Germinal center (tissue), 1 donor: Measurements from ENCODE around the gene ABCB9.
"Not testable (repeated sequence)": the region's sequence is repeated elsewhere in the genome, so short reads cannot be mapped to it uniquely, and the experiment has no call there.

Source experiments
- DNase-seq: peaks from one replicate; pipeline ENCODE4 v3.0.0; 2012; ENCODE audit warnings: mixed read lengths, low spot score

Gene ABCB9

DNA sequence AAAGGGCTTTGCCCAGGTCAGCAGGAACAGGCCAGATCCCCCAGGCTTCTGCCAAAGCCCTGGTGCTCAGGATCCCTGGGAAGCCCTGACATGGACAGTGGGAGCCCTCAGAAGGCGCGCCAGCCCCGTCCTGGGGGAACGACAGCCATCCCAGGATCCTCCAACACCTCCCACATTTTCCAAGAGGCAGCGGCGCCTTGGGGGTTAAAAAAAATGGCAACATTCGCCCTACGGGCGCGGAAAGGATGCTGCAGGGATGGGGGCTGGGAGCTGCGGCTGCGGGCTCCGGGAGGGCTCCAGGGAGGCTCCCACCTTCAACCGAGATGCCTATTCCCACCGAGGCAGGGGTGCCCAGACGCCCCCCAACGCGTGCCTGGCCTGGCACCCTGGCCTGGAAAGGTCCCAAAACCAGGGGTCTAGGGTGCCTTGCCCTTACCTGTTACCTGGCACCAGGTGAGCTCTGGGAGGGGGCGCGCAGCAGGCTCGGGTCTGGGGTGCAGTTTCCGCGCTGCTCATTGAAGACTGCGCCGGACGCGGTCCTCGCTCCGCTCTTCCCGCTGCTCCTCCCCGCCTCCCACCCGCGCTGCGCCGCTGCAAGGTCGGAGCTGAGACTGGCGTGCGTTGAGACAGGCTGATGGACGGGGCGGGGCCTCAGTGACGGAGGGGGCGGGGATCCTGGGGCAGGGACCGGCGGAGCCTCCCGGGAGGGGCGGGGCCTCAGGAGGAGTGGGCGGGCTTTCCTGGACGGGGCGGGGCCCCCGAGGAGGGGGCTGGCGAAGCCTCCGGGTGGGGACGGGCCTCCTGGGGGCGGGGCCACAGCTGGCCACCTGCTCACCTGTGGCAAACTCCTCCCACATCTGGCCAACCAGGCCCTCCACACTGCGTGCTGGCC, at the start of gene ABCB9:
Gene ABCB9 (minus strand): TSS at position 613 of the 892 bp plus-strand sequence. CDS start 6,228 bp downstream, outside the sequence.
- DNase-seq = peak; percentile 97

DNA sequence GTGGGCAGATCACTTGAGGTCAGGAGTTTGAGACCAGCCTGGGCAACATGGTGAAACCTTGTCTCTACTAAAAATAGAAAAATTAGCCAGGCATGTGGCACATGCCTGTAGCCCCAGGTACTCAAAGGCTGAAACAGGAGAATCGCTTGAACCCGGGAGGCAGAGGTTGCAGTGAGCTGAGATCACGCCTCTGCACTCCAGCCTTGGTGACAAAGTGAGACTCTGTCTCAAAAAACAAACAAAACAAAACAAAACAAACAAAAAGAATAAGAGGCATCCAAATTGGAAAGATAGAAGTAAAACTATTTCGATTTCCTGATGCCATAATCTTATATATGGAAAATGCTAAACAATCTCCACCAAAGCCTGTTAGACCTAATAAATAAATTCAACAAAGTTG, 48.2 kb upstream of the ABCB9 start:
- DNase-seq = not testable (repeated sequence)

DNA sequence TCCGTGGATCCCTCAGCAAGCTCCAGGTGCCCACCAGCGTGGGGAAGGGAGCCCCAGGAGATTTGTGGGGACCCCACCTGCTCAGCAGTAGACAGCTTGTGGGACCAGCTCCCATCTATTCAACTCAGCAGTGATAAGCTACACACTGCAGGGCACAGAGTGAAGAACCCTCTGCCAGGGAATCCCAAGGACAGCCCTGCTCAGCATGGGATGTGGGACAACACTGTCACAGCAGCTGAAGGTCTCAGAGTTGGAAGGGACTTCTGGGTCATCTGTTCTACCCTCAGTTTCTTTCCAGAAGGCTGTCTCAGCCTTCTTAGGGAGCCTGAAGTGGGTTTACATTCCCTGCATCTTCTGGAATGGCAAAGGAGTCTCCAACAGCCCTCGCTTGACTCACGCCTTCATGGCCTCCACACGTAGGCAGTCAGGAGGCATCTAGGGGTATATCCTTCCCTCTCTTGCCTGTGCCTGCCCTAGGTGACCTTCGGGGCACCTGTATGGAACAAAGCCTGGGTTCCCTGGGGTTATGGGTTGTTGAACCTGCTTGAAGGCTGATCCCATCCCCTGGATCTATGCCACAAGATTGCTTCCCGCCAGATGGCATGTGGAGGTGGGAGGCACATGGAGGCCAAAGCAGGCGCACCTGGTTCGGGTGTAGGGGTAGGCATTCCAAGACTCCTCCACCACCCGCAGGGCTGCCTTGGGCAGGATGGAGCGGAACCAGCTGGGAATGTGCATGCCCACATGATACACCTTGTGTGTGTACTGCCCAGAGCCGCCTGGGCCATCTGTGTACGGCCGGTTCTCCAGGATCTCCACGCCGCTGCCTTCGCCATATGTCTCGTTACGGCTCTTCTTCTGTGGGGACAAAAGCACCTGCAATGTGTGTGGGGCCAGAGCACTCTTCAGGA, 47.2 kb upstream of the ABCB9 start:
- DNase-seq = no peak

DNA sequence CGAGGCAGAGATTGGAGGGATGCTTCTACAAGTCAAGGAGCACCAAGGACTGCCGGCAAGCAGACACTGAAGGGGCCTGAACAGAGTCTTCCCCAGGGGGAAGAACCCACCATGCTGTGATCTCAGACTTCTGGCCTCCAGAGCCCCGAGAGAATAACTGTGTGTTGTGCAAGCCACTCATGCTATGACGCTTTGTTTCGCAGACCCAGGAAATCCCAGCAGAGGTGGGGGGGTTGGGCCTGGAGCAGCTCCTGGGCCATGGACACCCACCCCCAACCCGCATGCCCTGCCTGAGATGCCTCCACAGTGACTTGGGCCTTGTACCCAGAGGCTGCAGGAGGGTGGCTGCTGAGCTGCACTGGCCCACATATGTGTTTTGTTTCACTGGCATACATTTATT, 45.4 kb upstream of the ABCB9 start:
- DNase-seq = no peak

DNA sequence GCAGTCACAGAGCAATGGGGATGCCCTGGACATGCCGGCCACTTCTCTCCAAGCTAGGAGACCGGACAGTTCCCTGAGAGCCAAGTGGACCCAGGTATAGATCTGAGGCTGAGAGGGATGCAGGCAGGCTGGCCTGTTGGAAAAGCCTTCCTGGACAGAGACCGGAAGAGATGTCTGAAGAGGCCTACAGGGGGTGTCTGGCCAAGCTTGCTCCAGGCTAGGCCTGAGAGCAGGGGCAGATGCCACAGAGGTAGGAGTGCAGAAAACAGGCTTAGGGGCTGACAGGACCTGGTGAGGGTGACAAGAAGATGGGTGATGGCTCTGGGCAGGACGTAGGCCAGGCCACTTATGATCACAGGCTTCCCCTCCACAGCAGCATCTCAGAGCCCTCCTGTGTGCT, 44.4 kb upstream of the ABCB9 start:
- DNase-seq = no peak

DNA sequence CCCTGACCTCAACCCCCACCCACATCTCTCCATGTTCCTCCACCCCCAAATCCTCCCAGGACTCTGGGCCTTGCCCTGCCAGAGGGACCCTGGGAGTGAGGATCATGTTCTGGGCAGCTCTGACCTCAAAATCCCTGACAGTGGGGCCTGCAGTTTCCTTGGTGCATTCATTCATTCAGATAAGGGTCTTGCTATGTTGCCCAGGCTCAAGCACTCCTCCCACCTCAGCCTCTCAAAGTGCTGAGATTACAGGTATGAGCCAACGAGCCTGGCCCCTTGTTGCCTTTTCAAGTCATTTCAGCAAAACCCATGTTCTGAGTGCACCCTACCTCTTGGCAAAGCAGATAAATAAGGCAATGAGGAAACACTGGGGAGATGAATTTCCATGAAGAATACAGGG, 43.8 kb upstream of the ABCB9 start:
- DNase-seq = no peak

DNA sequence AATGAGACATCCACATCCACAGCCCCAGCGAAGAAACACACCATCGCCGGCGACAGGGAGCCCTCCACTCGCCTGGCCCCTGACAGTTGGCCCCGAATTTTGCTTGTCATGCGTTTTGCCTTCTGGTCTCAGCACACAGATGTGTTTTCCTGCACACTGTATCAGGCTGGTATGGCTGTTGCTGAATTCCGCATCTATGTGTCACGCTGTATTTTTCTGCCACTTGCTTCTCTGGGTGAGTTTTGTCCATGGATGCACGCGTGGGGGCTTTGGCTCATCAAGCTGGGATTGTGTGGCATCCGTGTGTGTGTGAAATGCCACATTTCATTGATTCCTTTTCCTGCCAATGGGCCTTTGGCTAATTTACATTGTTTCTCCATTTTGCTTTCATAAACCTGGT, 40.7 kb upstream of the ABCB9 start:
- DNase-seq = no peak

DNA sequence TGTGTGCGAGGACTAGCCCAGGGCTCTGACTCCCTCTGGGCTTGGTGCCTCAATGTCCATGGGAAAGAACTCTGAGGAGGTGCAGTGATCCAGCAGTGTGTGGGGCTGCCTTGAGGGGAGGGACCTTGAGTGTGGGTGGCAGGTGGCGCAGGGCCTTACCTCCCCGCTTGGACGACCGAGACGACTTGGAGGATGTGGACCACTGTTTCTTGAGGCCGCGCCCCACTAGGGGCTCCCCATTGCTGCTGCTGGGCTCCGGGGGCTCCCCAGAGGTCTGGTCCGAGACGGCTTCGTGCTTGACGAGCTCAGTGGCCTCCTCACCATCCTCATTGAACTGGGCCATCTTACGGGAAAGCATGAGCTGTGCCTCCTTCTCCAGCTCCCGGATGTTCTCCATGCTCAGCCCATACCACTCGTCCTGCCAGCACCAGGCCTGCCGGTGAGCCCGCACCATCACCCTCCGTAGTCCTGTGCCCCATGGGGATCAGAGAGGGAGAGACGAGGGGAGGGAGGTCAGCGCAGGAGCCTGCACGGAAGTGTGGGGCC, 38.9 kb upstream of the ABCB9 start:
- no peak for DNase-seq

DNA sequence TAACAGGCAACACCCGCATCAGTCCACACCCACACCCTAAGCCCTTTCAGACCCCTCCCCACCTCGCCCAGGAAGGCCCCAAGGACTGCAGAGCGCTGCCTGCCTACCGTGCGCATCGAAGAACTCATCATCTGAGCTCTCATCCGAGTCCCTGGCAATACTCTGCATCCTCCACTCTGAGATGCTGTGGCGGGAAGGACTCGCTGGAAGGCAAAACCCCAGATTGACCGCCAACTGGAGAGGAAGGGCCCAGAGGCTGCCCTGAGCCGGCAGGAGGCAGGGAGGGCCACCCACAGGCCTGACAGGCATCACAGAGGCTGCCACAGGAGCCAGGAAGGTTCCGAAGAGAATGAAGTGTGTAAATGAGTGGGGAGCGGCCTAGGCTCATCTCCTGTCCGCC, 38.0 kb upstream of the ABCB9 start:
- DNase-seq = no peak

DNA sequence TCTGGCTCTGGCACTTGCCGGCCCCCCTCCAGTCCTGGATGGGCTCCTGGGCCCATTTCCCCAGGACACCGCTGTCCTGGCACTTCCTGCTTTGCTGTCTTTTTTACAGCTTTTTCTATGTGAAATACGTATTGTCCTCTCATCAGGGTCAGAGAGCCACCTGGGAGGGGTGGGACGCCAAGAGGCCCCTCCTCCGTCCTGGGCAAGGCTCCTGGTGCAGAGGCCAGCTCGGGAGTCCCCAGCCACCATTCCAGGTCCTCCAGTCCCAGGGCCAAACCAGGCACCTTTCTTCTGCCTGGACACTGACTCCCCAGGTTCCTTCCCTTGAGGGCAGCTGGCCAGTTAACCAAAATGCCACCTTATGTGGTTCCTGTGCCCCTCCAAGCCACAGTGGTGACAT, 37.0 kb upstream of the ABCB9 start:
- no peak for DNase-seq

DNA sequence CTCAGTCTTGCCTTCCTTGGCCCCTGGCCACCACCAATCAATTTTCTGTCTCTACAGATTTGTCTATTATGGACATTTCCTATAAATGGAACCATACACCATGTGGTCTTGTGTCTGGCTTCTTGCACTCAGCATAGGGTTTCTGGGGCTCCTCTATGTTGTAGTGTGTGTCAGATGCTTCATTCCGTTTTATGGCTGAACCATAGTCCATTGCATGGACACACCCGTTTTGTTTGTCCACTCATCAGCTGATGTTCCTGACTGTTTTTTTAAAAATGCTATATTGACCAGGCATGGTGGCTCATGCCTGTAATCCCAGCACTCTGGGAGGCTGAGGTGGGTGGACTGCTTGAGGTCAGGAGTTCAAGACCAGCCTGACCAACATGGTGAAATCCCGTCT, 35.2 kb upstream of the ABCB9 start:
- no peak for DNase-seq

DNA sequence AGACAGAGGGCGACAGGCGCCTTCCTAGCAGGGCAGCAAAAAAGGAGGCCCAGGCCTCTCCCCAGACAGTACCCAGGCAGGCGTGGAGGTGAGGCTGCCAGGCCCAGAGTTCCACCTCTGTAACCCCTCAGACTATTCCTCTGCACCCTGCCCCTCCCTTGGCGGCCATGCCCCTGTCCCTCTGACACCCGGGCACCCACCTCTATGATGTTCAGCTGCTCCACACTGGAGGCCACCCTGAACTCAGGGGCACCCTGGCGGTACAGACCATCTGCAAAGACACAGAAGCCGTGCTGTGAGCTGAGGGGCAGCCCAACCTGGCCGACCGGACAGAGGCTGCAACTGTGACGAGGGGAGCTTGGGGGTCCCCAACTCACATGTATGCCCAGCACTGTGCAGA, 34.3 kb upstream of the ABCB9 start:
- no peak for DNase-seq

DNA sequence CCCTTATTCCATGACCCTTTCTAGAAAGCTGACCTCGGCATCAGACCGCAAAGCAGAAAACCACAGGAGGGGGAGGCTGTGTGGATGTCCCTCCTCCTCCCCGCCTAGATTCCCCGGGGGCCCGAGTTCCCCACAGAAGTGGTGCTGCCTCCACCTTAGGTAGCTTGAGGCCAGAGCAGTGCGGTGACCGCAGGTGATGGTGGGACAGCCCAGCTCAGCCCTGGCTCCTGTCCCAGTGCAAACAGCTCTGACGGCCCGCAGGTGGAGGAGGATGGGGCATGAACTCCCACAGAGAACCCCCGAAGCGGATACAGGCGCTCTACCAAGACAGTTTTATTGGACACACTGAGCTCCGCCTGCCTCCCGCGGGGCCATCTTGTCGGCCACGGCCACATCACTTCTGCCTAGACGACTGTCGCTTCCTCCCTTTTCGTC, 33.7 kb upstream of the ABCB9 start:
- DNase-seq = no peak

DNA sequence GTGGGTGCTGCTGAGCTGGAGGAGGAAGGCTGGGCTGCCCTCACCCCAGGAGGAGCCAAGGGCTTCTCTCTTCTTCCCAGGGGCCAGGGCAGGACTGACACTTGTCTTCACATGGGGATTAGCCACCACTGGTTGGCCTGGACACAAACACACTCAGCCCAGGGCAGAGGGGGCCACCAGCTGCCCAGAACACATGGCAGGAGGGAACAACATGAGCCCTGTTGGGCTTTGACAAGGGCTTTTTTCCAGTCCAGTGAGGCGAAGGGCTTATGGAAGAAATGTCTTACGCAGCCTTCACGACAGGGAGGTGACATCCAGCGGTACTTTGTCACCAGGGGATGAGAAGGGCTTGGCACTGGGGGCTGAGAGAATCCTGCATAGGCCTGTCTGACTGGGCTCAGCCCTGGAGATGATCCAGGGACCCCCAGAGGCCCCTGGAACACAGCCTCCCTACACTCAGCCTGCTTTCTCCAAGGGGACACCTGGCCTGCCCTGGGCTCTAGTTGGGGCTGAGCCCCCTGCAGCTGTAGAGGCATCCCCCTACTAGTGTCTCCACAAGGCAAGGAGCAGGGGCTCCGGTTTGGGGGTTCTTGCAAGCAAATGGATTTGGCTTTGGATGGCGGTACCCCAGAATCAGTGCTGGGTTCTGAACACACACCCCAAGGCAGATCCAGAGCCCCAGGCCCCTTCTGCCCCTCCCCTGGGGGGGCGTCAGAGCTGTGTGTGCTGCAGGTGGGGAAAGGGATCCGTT, 33.1 kb upstream of the ABCB9 start:
- no peak for DNase-seq

DNA sequence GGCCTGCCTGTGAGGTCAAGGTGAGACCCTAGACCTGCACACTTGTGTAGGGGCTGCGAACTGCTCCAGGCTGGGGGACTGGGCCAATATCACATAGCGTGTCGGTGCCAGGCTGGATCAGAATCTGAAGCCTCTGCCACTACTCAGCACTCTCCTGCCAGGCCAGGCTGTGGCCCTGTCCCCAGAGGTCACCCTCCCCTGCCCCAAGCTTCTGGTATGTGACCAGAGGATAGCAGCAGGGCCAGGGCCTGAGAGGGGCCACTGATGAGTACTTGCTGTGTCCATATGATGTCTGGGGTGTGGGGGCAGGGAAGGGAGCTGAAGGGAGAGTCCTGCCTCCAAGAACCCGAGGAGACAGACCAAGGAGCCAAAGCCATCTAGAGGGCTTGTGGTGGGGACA, 32.1 kb upstream of the ABCB9 start:
- DNase-seq = no peak

DNA sequence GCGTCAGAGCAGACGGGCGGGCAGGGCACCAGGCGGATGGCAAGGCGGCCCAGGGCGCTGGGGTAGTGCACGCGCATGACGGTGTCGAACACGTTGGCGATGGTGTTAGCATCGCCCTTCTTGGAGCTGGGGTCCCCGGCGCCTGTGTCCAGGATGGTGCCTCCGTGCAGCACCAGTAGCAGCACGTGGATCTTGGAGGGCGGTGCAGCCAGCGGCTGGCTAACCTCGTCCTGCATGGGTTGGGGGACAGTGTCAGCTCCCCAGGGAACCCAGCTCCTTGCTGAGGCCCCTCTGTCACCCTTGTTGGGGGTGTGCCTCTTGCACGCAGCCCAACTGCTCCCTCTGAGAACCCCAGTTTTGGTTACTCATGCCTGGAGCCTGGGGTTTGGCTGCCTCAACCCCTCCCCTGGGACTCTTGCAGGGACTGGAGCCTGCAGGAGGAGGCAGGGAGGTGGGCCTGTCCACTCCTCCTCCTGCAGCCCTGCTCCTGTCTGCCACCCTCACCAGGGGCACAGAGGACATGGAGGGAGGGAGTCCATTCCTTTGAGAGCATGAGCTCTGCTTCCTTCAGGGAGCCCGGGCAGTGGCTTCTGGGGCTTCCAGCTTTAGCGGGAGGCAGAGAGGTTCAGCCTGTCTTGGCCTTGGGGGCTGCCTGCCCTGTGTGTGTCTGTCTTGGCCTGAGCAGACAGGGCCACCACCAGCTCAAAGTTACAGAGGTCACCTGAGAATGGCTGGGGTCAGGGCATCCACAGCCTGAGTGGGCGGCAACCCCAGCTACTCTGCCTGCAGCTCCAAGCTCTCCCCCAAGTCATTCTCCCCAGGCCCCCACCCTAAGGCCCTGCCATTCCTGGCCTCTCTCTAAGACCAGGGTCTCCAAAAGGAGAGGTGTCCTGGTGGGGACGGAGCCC, 31.3 kb upstream of the ABCB9 start:
- DNase-seq = no peak

DNA sequence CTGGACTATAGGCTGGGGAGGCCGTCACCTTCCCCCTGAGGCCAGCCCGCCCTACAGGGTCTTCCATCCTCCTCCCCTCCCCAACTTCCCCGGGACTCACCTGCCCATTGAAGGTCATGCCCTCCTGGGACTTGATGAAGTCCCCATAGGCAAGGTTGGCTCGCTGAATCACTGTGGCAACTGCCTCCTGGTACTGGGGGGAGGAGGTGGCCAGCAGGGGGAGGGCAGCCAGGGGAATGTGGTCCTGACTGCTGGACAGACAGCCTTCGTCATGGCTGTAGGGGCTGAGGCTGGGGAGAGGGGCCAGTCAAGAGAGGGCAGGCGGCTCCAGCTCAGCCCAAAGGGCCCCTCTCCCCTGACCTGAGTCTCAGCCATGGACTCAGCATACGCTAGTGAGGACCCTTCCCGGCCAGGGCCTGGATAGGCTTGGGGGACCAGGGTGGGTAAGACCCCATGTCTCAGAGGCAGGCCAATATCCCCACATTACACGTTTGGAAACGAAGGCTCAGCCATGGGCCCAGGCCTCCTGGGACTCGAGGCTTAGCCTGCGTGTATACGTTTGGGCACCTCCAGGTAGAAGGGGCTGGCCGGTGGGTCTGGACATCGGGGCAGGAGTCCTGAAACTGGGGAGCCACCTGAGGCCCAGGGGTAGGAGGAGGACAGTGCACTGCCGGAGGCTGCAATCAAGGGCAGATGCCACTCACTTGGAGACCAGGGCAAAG, 30.5 kb upstream of the ABCB9 start:
- DNase-seq = no peak

DNA sequence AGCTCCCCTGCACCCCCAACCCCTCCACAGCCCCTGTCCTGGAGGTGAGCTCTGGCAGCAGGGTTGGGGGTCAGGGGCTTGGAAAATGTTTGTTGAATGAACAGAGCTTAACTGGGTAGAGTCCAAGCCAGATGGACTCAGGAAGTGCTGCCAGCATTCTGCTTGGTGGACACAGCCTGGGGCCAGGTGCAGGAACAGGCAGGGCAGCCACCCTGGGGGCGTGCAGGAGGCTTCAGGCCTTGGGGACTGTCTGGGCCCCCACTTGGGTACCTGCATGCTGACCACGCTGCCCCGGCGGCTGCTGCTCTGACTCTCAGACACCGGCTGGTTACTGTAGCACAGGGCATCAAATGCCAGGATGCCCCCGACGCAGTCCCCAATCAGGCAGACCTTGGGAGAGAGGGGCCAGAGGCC, 29.9 kb upstream of the ABCB9 start:
- DNase-seq = no peak

DNA sequence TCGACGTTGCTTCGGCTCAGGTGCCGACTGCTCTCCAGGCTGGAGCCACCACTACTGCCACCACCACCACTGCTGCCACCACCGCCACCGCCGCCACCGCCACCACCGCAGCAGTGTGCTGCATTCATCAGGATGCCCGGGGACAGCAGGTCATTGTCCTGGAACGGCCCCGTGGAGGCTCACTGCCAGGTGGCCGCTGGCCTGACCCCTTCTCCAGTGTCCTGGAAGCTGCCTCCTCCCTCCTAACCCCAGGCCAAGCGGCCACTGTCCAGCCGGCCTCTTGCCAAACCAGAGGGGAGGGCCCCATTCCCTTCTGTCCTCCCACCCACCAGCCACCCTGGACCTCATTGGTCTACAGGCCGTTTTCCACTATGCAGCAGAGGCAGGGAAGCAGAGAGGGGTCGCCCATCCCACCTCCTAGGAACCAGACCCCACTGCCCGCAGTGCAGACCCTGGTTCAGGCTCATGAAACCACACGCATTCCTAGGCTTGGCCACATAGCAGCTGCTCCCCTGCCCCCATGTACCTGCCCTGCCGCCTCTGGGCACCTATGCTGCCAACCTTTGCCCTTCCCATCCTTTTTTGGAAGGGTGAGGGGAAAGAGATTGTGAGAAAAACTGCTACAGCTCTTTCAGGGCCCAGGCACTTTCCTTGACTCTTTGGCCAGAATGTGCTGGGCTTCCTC, 29.4 kb upstream of the ABCB9 start:
- DNase-seq = no peak
